GM23338 (cell line): ENCODE results near the gene BCR.

ENCODE experiments used
- CTCF ChIP-seq, 2 experiments: fragments of 200-600 bp in 1 of 2; sonication (generic) in 1 of 2; conservative IDR thresholded peaks; 2 replicates each; pipeline versions ENCODE4 v1.5.1 to v1.6.1; 2016 to 2017; ENCODE audit warnings: antibody characterized with exemption in 2 of 2, low read depth in 2 of 2, mild to moderate bottlenecking in 2 of 2, moderate library complexity in 1 of 2
- ZNF331 ChIP-seq: fragments of 250-450 bp; sonication (Bioruptor Pico); IDR thresholded peaks from 2 replicates; pipeline ENCODE4 v1.5.0; 2020; ENCODE audit warnings: low read depth, mild to moderate bottlenecking, moderate library complexity

- TF ChIP-seq CTCF (conservative IDR thresholded peaks at IDR 0.05; ENCODE audit: low read depth in 2 of 2) (no peak), ZNF331 (CRISPR knock-in tag) (no peak)
These were observed 104.9 kb downstream of the BCR start for GRCh38 chr22:23285236-23285635.
